ENCODE data around the gene DLG2. TPM values are rescaled to one million over a fixed set of nuclear protein-coding genes. Genes with fewer than 3 reads are reported as not detected.

The DLG2 gene
- total and polyA plus RNA-seq, 11 donors: 2.4 to 13.9 (median 7.1) TPM

GRCh38 chr11:85094795-85095194, 532.3 kb downstream of the DLG2 start:
- H3K27me3 ChIP-seq: no peaks in the 10 kb centered on the region
- no peak overlapping the region for H3K27ac ChIP-seq
- TF ChIP-seq POLR2A (IDR thresholded peaks at IDR 0.05) (no peak), CTCF (IDR thresholded peaks at IDR 0.05) (no peak)

GRCh38 chr11:85089654-85090053, 537.5 kb downstream of the DLG2 start:
- DNase-seq: no peak
- H3K36me3 ChIP-seq: no peaks in the 10 kb centered on the region
- intact Hi-C loops (cut with DNase I): no loop called here
- no peak overlapping the region for H3K27ac ChIP-seq
- H3K4me3 ChIP-seq: no peak overlapping the region
- H3K4me1 ChIP-seq: no peaks in the 10 kb centered on the region
- ATAC-seq: no peak
- TF ChIP-seq CTCF (IDR thresholded peaks at IDR 0.05): no peak
- TF ChIP-seq POLR2A (IDR thresholded peaks at IDR 0.05): no peak
- H3K9me3 ChIP-seq: peaks cover 0 to 11% (median 0%) of the 10 kb centered on the region in 12 donors
- WGBS, 4 donors: 90 to 95% (median 92%) methylated on average over 1 of the region's 1 CpG
- H3K27me3 ChIP-seq: no peaks in the 10 kb centered on the region

More at GRCh38 chr11:85094795-85095194, 532.3 kb downstream of the DLG2 start:
- Histone ChIP-seq H3K4me3 (no peak overlapping the region), H3K4me1 (peaks cover 0 to 5% (median 0%) of the 10 kb centered on the region in 12 donors), H3K36me3 (no peaks in the 10 kb centered on the region), H3K9me3 (peaks cover 0 to under 1% (median 0%) of the 10 kb centered on the region in 12 donors)
- no peak for ATAC-seq
- DNase-seq: no peak
- WGBS, 4 donors: 84 to 89% (median 87%) methylated on average over 1 of the region's 1 CpG
- intact Hi-C loops (cut with DNase I): no loop called here

GRCh38 chr11:85088286-85088685, 538.9 kb downstream of the DLG2 start:
- no peaks in the 10 kb centered on the region for H3K27me3 ChIP-seq
- TF ChIP-seq POLR2A (IDR thresholded peaks at IDR 0.05) (no peak), CTCF (IDR thresholded peaks at IDR 0.05) (no peak)
- peaks cover 0 to 11% (median 0%) of the 10 kb centered on the region in 12 donors for H3K9me3 ChIP-seq
- H3K4me1 ChIP-seq: no peaks in the 10 kb centered on the region
- no peak overlapping the region for H3K4me3 ChIP-seq
- intact Hi-C loops (cut with DNase I): no loop called here
- DNase-seq: no peak
- ATAC-seq: no peak
- WGBS, 4 donors: 32 to 92% (median 76%) methylated on average over 3 of the region's 3 CpGs
- H3K27ac ChIP-seq: no peak overlapping the region
- no peaks in the 10 kb centered on the region for H3K36me3 ChIP-seq

GRCh38 chr11:85086504-85087284, 540.5 kb downstream of the DLG2 start:
- Histone ChIP-seq H3K27me3 (no peaks in the 10 kb centered on the region), H3K36me3 (no peaks in the 10 kb centered on the region), H3K4me3 (no peak overlapping the region), H3K9me3 (peaks cover 0 to 11% (median 0%) of the 10 kb centered on the region in 12 donors), H3K27ac (no peak overlapping the region), H3K4me1 (no peaks in the 10 kb centered on the region)
- WGBS, 4 donors: 62 to 92% (median 84%) methylated on average over 3 of the region's 3 CpGs
- ATAC-seq: no peak
- no peak for DNase-seq
- no peak for TF ChIP-seq POLR2A (IDR thresholded peaks at IDR 0.05)
- TF ChIP-seq CTCF (IDR thresholded peaks at IDR 0.05): no peak
- intact Hi-C loops (cut with DNase I): no loop called here
